HepG2 (cell line): ENCODE measurements around the gene KCNQ1OT1. TPM values are rescaled to one million over a fixed set of nuclear protein-coding genes. Genes with fewer than 3 reads are reported as not detected.

Source experiments
- AGO2 ChIP-seq: fragments of 200-400 bp; formaldehyde crosslinking; optimal IDR thresholded peaks from 2 replicates; pipeline ENCODE3; 2017; ENCODE audit warnings: mild to moderate bottlenecking, low read depth, low read length, moderate library complexity
- ATM ChIP-seq: fragments of 450-650 bp; IDR thresholded peaks from 2 replicates; pipeline ENCODE4 v1.7.1; 2017; ENCODE audit warnings: mild to moderate bottlenecking, borderline replicate concordance
- ATRX ChIP-seq: sonication (generic); formaldehyde crosslinking; IDR thresholded peaks from 2 replicates; pipeline ENCODE4 v1.4.0; 2020; ENCODE audit warnings: missing genetic modification reagents, borderline replicate concordance
- BRD4 ChIP-seq: sonication (generic); formaldehyde crosslinking; IDR thresholded peaks from 2 replicates; pipeline ENCODE4 v1.4.0; 2020; ENCODE audit warnings: missing genetic modification reagents
- CBFB ChIP-seq: sonication (generic); formaldehyde crosslinking; IDR thresholded peaks from 2 replicates; pipeline ENCODE4 v1.4.0; 2020; ENCODE audit warnings: missing genetic modification reagents
- CHCHD3 ChIP-seq: sonication (generic); formaldehyde crosslinking; IDR thresholded peaks from 2 replicates; pipeline ENCODE4 v1.8.0; 2022; ENCODE audit warnings: mild to moderate bottlenecking, missing genetic modification reagents, moderate library complexity
- CHD4 ChIP-seq: fragments of 200-600 bp; sonication (generic); IDR thresholded peaks from 2 replicates; pipeline ENCODE4 v1.7.0; 2017; ENCODE audit warnings: mild to moderate bottlenecking, low read length, borderline replicate concordance
- EEA1 ChIP-seq: sonication (generic); formaldehyde crosslinking; IDR thresholded peaks from 2 replicates; pipeline ENCODE4 v1.5.1; 2020; ENCODE audit warnings: mild to moderate bottlenecking, missing genetic modification reagents, borderline replicate concordance
- ELF1 ChIP-seq: sonication (generic); formaldehyde crosslinking; IDR thresholded peaks from 2 replicates; pipeline ENCODE4 v1.4.0; 2020; ENCODE audit warnings: missing genetic modification reagents
- GFI1 ChIP-seq: sonication (generic); formaldehyde crosslinking; IDR thresholded peaks from 2 replicates; pipeline ENCODE4 v1.5.0; 2020; ENCODE audit warnings: missing genetic modification reagents, mild to moderate bottlenecking, borderline replicate concordance
- ISL2 ChIP-seq: sonication (generic); formaldehyde crosslinking; IDR thresholded peaks from 2 replicates; pipeline ENCODE4 v1.5.0; 2020; ENCODE audit warnings: missing genetic modification reagents
- KMT2B ChIP-seq: IDR thresholded peaks from 2 replicates; pipeline ENCODE4 v1.6.1; 2016; ENCODE audit warnings: missing genetic modification reagents, missing compliant biosample characterization
- NFATC3 ChIP-seq: sonication (generic); formaldehyde crosslinking; IDR thresholded peaks from 2 replicates; pipeline ENCODE4 v1.5.1; 2020; ENCODE audit warnings: mild to moderate bottlenecking, missing genetic modification reagents
- NONO ChIP-seq, 2 experiments: fragments of 450-650 bp in 1 of 2; sonication (generic) in 1 of 2; formaldehyde crosslinking in 1 of 2; IDR thresholded peaks in 1 of 2; conservative IDR thresholded peaks in 1 of 2; 2 replicates each; pipeline versions ENCODE4 v1.6.1 to v1.8.0; 2017 to 2022; ENCODE audit warnings: mild to moderate bottlenecking in 1 of 2, missing genetic modification reagents in 1 of 2, moderate library complexity in 1 of 2
- SP4 ChIP-seq: sonication (generic); formaldehyde crosslinking; IDR thresholded peaks from 2 replicates; pipeline ENCODE4 v1.8.1; 2023; ENCODE audit warnings: mild to moderate bottlenecking, missing genetic modification reagents
- THYN1 ChIP-seq: sonication (generic); formaldehyde crosslinking; IDR thresholded peaks from 2 replicates; pipeline ENCODE4 v1.8.1; 2023; ENCODE audit warnings: low read depth, mild to moderate bottlenecking, moderate library complexity, missing genetic modification reagents, borderline replicate concordance
- TOE1 ChIP-seq: sonication (generic); formaldehyde crosslinking; IDR thresholded peaks from 2 replicates; pipeline ENCODE4 v1.4.0; 2020; ENCODE audit warnings: mild to moderate bottlenecking, missing genetic modification reagents
- TRIM22 ChIP-seq: fragments of 450-650 bp; IDR thresholded peaks from 2 replicates; pipeline ENCODE4 v1.6.1; 2017
- U2AF1 ChIP-seq: fragments of 200-400 bp; formaldehyde crosslinking; optimal IDR thresholded peaks from 2 replicates; pipeline ENCODE3; 2017; ENCODE audit warnings: mild to moderate bottlenecking, low read depth, low read length
- ZC3H4 ChIP-seq: sonication (generic); formaldehyde crosslinking; IDR thresholded peaks from 2 replicates; pipeline ENCODE4 v1.4.0; 2020; ENCODE audit warnings: missing genetic modification reagents, borderline replicate concordance
- ZFX ChIP-seq: sonication (generic); formaldehyde crosslinking; IDR thresholded peaks from 2 replicates; pipeline ENCODE4 v1.4.0; 2020; ENCODE audit warnings: mild to moderate bottlenecking, low read depth, missing genetic modification reagents, moderate library complexity
- ZNF296 ChIP-seq: sonication (generic); formaldehyde crosslinking; conservative IDR thresholded peaks from 2 replicates; pipeline ENCODE4 v1.5.0; 2020; ENCODE audit warnings: mild to moderate bottlenecking, missing genetic modification reagents
- ZNF430 ChIP-seq: sonication (generic); formaldehyde crosslinking; IDR thresholded peaks from 2 replicates; pipeline ENCODE4 v1.9.0; 2021; ENCODE audit warnings: mild to moderate bottlenecking, missing genetic modification reagents
- ZNF546 ChIP-seq: sonication (generic); formaldehyde crosslinking; conservative IDR thresholded peaks from 2 replicates; pipeline ENCODE4 v1.8.1; 2023; ENCODE audit warnings: mild to moderate bottlenecking, missing genetic modification reagents
- ZNF776 ChIP-seq: sonication (generic); formaldehyde crosslinking; IDR thresholded peaks from 2 replicates; pipeline ENCODE4 v1.4.0; 2020; ENCODE audit warnings: mild to moderate bottlenecking, missing genetic modification reagents
- ZSCAN9 ChIP-seq: IDR thresholded peaks from 2 replicates; pipeline ENCODE4 v1.6.1; 2016; ENCODE audit warnings: borderline replicate concordance
- polyA plus RNA-seq, 8 experiments: library from polyadenylated mRNA; depleted of rRNA in 3 of 8; stranded (reverse) in 7 of 8; unstranded in 1 of 8; fragments of >200 nt; fragmentation: Illumina TruSeq in 4 of 8; extraction: Trizol in 4 of 8; gene quantifications; 2 replicates each; pipeline versions ENCODE4 v1.2.1 to v1.2.3, GENCODE V29; 2011 to 2016; ENCODE audit warnings: low read depth in 4 of 8, missing spikeins in 1 of 8, mixed read lengths in 1 of 8; ENCODE audit not compliant: insufficient read depth in 1 of 8
- total RNA-seq, 5 experiments: library from RNA; depleted of rRNA; stranded (reverse); fragments of >200 nt; fragmentation: Illumina TruSeq; extraction: Trizol; gene quantifications; 2 replicates each; pipeline ENCODE4 v1.2.3, GENCODE V29; 2016; ENCODE audit warnings: low read depth in 1 of 5
- TF ChIP-seq, protein P1 (sequence below): sonication (generic); formaldehyde crosslinking; conservative IDR thresholded peaks from 2 replicates; pipeline ENCODE4 v1.8.0; 2022; ENCODE audit warnings: low read depth, missing genetic modification reagents
- TF ChIP-seq, protein P2 (sequence below): sonication (generic); formaldehyde crosslinking; conservative IDR thresholded peaks from 2 replicates; pipeline ENCODE4 v1.5.0; 2020; ENCODE audit warnings: missing genetic modification reagents

The KCNQ1OT1 gene
- total and polyA plus RNA-seq, 2 of the 13 experiments (the other 11 are each of a cell fraction or from before 2014, with no cell fraction given), result 1.3 to 18.9 TPM

- TF ChIP-seq TRIM22 (no peak), NFATC3 (CRISPR knock-in tag) (no peak), ZNF776 (CRISPR knock-in tag) (peak; percentile 83), SP4 (CRISPR knock-in tag) (no peak), AGO2 (peak; percentile 88), NONO (IDR thresholded peaks at IDR 0.05) (no peak), NONO (CRISPR knock-in tag; conservative IDR thresholded peaks at IDR 0.05) (peak; percentile 94), CBFB (peak; percentile 93), ZNF546 (CRISPR knock-in tag) (peak; percentile 54; the same call in 1 of the 2 replicates), ZFX (CRISPR knock-in tag) (peak; percentile 93), U2AF1 (no peak), ZNF430 (peak; percentile 33; the same call in 1 of the 2 replicates), ZC3H4 (CRISPR knock-in tag) (peak; percentile 81; the same call in 1 of the 2 replicates), TOE1 (CRISPR knock-in tag) (no peak), BRD4 (CRISPR knock-in tag) (peak; percentile 98), ELF1 (peak; percentile 68), ZSCAN9 (CRISPR knock-in tag) (peak; percentile 65; the same call in 1 of the 2 replicates), ZNF296 (0 out of 2 replicates have a peak, but pooled peaks have one; percentile 36), ATRX (CRISPR knock-in tag) (no peak), CHD4 (no peak), ATM (no peak), THYN1 (CRISPR knock-in tag) (no peak), KMT2B (CRISPR knock-in tag) (no peak; the same call in 1 of the 2 replicates), CHCHD3 (CRISPR knock-in tag) (no peak), ISL2 (CRISPR knock-in tag) (peak; percentile 90), GFI1 (CRISPR knock-in tag) (peak; percentile 61; the same call in 1 of the 2 replicates), EEA1 (peak; percentile 76; the same call in 1 of the 2 replicates)
- TF ChIP-seq, protein P1, sequence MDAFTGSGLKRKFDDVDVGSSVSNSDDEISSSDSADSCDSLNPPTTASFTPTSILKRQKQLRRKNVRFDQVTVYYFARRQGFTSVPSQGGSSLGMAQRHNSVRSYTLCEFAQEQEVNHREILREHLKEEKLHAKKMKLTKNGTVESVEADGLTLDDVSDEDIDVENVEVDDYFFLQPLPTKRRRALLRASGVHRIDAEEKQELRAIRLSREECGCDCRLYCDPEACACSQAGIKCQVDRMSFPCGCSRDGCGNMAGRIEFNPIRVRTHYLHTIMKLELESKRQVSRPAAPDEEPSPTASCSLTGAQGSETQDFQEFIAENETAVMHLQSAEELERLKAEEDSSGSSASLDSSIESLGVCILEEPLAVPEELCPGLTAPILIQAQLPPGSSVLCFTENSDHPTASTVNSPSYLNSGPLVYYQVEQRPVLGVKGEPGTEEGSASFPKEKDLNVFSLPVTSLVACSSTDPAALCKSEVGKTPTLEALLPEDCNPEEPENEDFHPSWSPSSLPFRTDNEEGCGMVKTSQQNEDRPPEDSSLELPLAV (CRISPR knock-in tag), result no peak
- TF ChIP-seq, protein P2, sequence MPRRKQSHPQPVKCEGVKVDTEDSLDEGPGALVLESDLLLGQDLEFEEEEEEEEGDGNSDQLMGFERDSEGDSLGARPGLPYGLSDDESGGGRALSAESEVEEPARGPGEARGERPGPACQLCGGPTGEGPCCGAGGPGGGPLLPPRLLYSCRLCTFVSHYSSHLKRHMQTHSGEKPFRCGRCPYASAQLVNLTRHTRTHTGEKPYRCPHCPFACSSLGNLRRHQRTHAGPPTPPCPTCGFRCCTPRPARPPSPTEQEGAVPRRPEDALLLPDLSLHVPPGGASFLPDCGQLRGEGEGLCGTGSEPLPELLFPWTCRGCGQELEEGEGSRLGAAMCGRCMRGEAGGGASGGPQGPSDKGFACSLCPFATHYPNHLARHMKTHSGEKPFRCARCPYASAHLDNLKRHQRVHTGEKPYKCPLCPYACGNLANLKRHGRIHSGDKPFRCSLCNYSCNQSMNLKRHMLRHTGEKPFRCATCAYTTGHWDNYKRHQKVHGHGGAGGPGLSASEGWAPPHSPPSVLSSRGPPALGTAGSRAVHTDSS (CRISPR knock-in tag), result no peak
These were observed 32.6 kb upstream of the KCNQ1OT1 start (continued) for GRCh38 chr11:2732261-2732939.
